ENCODE results near the gene GALNTL6. TPM values are rescaled to one million over a fixed set of nuclear protein-coding genes. Genes with fewer than 3 reads are reported as not detected.
"Not testable (repeated sequence)": the region's sequence is repeated elsewhere in the genome, so short reads cannot be mapped to it uniquely, and the experiment has no call there.

The GALNTL6 gene
- total RNA-seq, 1 experiment from 2014 or later, result not detected

- Histone ChIP-seq H4K91ac (ENCODE audit: insufficient read length, low read depth, low read length) (no peak overlapping the region), H3T11ph (ENCODE audit: low read length) (no peak overlapping the region), H4K20me1 (ENCODE audit: control insufficient read depth, insufficient read depth, insufficient read length) (no peaks in the 10 kb centered on the region), H2AK5ac (ENCODE audit: insufficient read length, low read length) (no peak overlapping the region), H3K14ac (ENCODE audit: insufficient read depth, low read length) (no peak overlapping the region), H3K4ac (ENCODE audit: low read depth, low read length) (no peak overlapping the region), H3K27me3 (ENCODE audit: insufficient read depth, low read length) (no peaks in the 10 kb centered on the region), H2BK120ac (ENCODE audit: low read depth, low read length, poor library complexity, severe bottlenecking) (no peak overlapping the region), H4K8ac (replicated peaks; ENCODE audit: insufficient read length, low read depth, low read length) (no peak overlapping the region), H3K9me3 (ENCODE audit: control insufficient read depth, low read depth, low read length) (no peaks in the 10 kb centered on the region), H2BK20ac (ENCODE audit: low read depth, low read length, poor library complexity, severe bottlenecking) (no peak overlapping the region), H4K5ac (ENCODE audit: insufficient read length, low read depth, low read length) (no peak overlapping the region), H3K79me2 (ENCODE audit: insufficient read depth, low read length) (no peaks in the 10 kb centered on the region), H3K9ac (ENCODE audit: extremely low read depth, insufficient read length, low read length) (no peak overlapping the region), H2BK5ac (ENCODE audit: insufficient read length, low read length) (no peak overlapping the region), H3K79me1 (ENCODE audit: insufficient read depth, low read depth, low read length, poor library complexity, severe bottlenecking) (no peaks in the 10 kb centered on the region), H3K4me1 (ENCODE audit: insufficient read depth, low read length) (peaks cover 8% of the 10 kb centered on the region), H2BK15ac (ENCODE audit: low read depth, low read length) (no peak overlapping the region), H3K18ac (ENCODE audit: insufficient read length, low read depth, low read length) (no peak overlapping the region), H3K23ac (ENCODE audit: insufficient read length, low read depth, low read length) (no peak overlapping the region), H2AFZ (ENCODE audit: low read length) (no peak overlapping the region), H3K23me2 (ENCODE audit: insufficient read length, low read depth, low read length, poor library complexity, severe bottlenecking) (no peaks in the 10 kb centered on the region), H3K56ac (ENCODE audit: insufficient read length, low read depth, low read length) (no peak overlapping the region), H3K4me2 (ENCODE audit: insufficient read depth, insufficient read length, low read length) (no peak overlapping the region), H3K27ac (ENCODE audit: insufficient read length, low read depth, low read length) (no peak overlapping the region), H2BK12ac (ENCODE audit: insufficient read length, low read depth, low read length) (no peak overlapping the region)
- H3K4me3 Mint-ChIP-seq, result no peak overlapping the region
- no peak for TF ChIP-seq CTCF (conservative IDR thresholded peaks at IDR 0.05)
- no peak overlapping the region for H3K27ac Mint-ChIP-seq
- peaks cover 0 to 9% of the 10 kb centered on the region in 2 experiments for H3K9me3 Mint-ChIP-seq
- no peak for DNase-seq
- peaks cover 33 to 36% of the 10 kb centered on the region in 2 experiments for H3K4me1 Mint-ChIP-seq
- H3K36me3 Mint-ChIP-seq (ENCODE audit: insufficient read depth in 1 of 3, low read depth in 3 of 3), result peaks cover 0 to 4% (median 0%) of the 10 kb centered on the region in 3 experiments; a peak in 2 of 7 replicates
- no peaks in the 10 kb centered on the region for H3K27me3 Mint-ChIP-seq (ENCODE audit: low read depth)
- WGBS (ENCODE audit: extremely low coverage, insufficient read length, low lambda C conversion rate), result no CpG with 5 or more reads among the region's 1 CpG
Measured at GRCh38 chr4:173041482-173041881, 1228.3 kb downstream of the GALNTL6 start.

GRCh38 chr4:173042139-173042538 lies 1228.9 kb downstream of the GALNTL6 start:
- H3K4ac ChIP-seq (ENCODE audit: low read depth, low read length); H3K9me3 Mint-ChIP-seq; H2BK15ac ChIP-seq (ENCODE audit: low read depth, low read length); H3K4me2 ChIP-seq (ENCODE audit: insufficient read depth, insufficient read length, low read length); H4K91ac ChIP-seq (ENCODE audit: insufficient read length, low read depth, low read length); H2BK120ac ChIP-seq (ENCODE audit: low read depth, low read length, poor library complexity, severe bottlenecking); H3K79me2 ChIP-seq (ENCODE audit: insufficient read depth, low read length); DNase-seq; H3K18ac ChIP-seq (ENCODE audit: insufficient read length, low read depth, low read length); H3K9me3 ChIP-seq (ENCODE audit: control insufficient read depth, low read depth, low read length); H3K56ac ChIP-seq (ENCODE audit: insufficient read length, low read depth, low read length); H3K79me1 ChIP-seq (ENCODE audit: insufficient read depth, low read depth, low read length, poor library complexity, severe bottlenecking); H3K14ac ChIP-seq (ENCODE audit: insufficient read depth, low read length); H3K27me3 Mint-ChIP-seq (ENCODE audit: low read depth); H3K9ac ChIP-seq (ENCODE audit: extremely low read depth, insufficient read length, low read length); H2BK20ac ChIP-seq (ENCODE audit: low read depth, low read length, poor library complexity, severe bottlenecking); H4K20me1 ChIP-seq (ENCODE audit: control insufficient read depth, insufficient read depth, insufficient read length); H2AK5ac ChIP-seq (ENCODE audit: insufficient read length, low read length); H3K27me3 ChIP-seq (ENCODE audit: insufficient read depth, low read length); H3K27ac ChIP-seq (ENCODE audit: insufficient read length, low read depth, low read length); H4K8ac ChIP-seq (replicated peaks; ENCODE audit: insufficient read length, low read depth, low read length); H3K36me3 Mint-ChIP-seq (ENCODE audit: insufficient read depth in 1 of 3, low read depth in 3 of 3); H3T11ph ChIP-seq (ENCODE audit: low read length); H3K4me1 ChIP-seq (ENCODE audit: insufficient read depth, low read length); H3K23ac ChIP-seq (ENCODE audit: insufficient read length, low read depth, low read length); H3K4me3 Mint-ChIP-seq; H4K5ac ChIP-seq (ENCODE audit: insufficient read length, low read depth, low read length); H2AFZ ChIP-seq (ENCODE audit: low read length); H3K23me2 ChIP-seq (ENCODE audit: insufficient read length, low read depth, low read length, poor library complexity, severe bottlenecking); H2BK5ac ChIP-seq (ENCODE audit: insufficient read length, low read length); H2BK12ac ChIP-seq (ENCODE audit: insufficient read length, low read depth, low read length); H3K27ac Mint-ChIP-seq: not testable (repeated sequence)
- H3K4me1 Mint-ChIP-seq, result peaks cover 32 to 33% of the 10 kb centered on the region in 2 experiments
- no CpG with 5 or more reads among the region's 1 CpG for WGBS (ENCODE audit: extremely low coverage, insufficient read length, low lambda C conversion rate)
